Medulla oblongata (tissue), 1 donor: Measurements from ENCODE around the gene ATF6B.

Source experiments
- DNase-seq: peaks from one replicate; pipeline ENCODE4 v3.0.0-alpha.2; 2015; ENCODE audit errors: extremely low spot score

The ATF6B gene

GRCh38 chr6:32131439-32131948 is 3.4 kb upstream of the ATF6B start:
- no peak for DNase-seq

DNA sequence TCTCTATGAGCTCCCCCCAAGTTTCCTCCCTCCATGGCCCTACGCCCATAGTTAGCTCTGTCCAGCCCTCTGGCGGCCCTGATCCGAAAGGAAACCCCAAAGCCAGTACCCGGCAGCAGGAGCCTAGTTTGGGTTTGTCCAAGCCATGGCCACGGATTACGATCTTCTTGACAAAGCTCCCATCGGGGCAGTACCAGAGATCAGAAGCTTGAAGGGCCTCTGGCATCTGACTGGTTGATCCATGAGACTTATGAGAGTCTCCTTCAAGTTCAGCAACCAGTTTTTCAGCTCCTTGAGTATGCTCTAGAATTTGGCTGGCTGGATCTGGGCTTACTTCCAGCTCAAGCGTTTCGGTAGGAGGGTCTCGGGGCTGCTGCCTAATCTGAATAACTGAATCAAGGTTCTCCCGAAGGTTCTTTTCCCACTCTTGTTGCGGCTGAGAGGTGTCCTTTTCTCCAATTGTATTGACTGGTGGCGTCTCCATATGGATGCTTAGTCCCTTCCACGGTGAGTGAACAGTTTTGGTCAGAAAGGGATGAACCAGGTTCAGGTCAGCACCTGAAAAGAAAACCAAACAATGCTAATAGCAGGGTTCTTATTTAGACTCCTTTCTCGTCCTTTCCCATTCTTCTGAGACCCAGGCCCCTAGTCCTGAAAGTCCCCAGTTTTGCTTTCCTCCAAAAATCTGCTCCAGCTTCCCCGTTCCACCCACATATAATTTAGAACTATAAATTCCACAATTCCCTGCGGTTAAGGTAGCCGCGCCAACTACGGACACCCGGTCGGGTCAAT is 1.4 kb upstream of the ATF6B start:
- no peak for DNase-seq

GRCh38 chr6:32128751-32129296 is 778 bp upstream of the ATF6B start:
- peak; percentile 40 for DNase-seq

- no peak for DNase-seq
Observed at GRCh38 chr6:32127409-32127716, 683 bp downstream of the ATF6B start.

GRCh38 chr6:32126880-32127279 is 1.2 kb downstream of the ATF6B start:
- DNase-seq = no peak

GRCh38 chr6:32123681-32124080 is 4.4 kb downstream of the ATF6B start:
- DNase-seq = no peak

DNA sequence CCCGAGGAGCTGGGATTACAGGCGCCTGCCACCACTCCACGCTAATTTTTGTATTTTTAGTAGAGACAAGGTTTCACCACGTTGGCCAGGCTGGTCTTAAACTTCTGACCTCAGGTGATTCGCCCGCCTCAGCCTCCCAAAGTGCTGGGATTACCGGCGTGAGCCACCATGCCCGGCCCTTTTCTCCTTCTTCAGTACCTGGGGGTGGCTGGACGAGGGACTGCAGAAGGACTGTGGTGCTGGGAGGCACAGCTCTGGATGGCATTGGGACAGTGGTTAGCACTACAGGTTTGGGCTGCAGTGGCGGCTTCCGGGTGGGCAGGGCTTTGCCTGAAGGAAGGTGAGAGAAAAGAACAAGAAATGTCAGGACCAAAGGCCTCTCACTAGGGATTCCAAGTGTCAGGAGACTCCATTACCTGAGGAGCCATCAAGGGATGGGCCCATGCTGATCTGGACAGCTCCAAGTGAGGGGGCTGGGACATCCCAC is 7.4 kb downstream of the ATF6B start:
- no peak for DNase-seq

- DNase-seq = peak; percentile 93
Observed at GRCh38 chr6:32118782-32119628, 9.0 kb downstream of the ATF6B start.

- DNase-seq = no peak
Observed at GRCh38 chr6:32117461-32117860, 10.6 kb downstream of the ATF6B start.

DNA sequence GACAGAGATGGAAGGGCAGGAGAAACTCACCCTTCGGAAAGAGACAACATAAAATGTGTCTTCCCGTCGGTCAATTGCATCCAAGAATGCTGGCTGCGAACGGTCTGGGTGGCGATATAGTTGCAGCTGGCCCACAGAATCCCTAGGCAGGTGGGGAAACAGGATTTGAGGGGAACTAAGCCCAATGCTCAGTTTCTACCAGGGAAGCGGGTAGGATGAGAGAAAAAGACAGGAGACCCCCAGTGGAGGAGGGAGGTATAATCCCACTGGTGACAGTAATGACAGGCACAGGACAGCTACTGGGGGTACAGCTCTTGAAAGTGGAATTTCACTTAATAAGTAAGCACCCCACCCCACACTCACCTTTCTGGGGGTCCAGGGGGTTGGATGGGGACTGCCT is 11.4 kb downstream of the ATF6B start:
- no peak for DNase-seq

- DNase-seq = no peak
Observed at GRCh38 chr6:32115623-32116022, 12.4 kb downstream of the ATF6B start.

- no peak for DNase-seq
Observed at GRCh38 chr6:32114796-32115195, 13.2 kb downstream of the ATF6B start.

GRCh38 chr6:32113386-32114352 is 14.4 kb downstream of the ATF6B start:
- peak; percentile 88 for DNase-seq

- no peak for DNase-seq
Observed at GRCh38 chr6:32112431-32112980, 15.5 kb downstream of the ATF6B start.

GRCh38 chr6:32111424-32112066 is 16.5 kb downstream of the ATF6B start:
- no peak for DNase-seq

DNA sequence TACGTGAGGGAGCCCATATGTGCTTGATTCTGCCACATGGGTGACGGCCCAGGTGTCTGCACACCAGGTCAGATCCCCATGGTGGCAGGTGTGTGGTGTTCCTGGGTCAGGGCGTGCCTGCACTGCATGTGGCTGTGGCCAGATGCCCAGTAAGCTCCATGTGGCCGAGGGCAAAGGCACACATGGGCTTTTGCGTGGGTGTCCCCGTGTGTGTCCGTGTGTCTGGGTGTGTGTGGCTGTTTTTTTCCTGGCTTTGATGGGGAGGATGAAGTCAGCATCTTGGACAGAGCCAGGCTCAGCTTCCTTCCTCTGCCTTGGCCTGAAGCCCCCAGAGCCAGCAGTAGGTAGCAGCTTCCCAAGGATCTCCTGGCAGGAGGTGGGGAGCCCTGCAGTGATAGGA is 17.4 kb downstream of the ATF6B start:
- DNase-seq = no peak

GRCh38 chr6:32109765-32110160 is 18.3 kb downstream of the ATF6B start:
- no peak for DNase-seq

GRCh38 chr6:32109114-32109764 is 18.8 kb downstream of the ATF6B start, which contains the start of gene TNXB:
Gene TNXB, minus strand, starts transcription at chr6:32109338. Its CDS starts 11,140 bp downstream, at chr6:32098198.
- DNase-seq = no peak

GRCh38 chr6:32108727-32109113 is 19.3 kb downstream of the ATF6B start:
- DNase-seq = no peak

DNA sequence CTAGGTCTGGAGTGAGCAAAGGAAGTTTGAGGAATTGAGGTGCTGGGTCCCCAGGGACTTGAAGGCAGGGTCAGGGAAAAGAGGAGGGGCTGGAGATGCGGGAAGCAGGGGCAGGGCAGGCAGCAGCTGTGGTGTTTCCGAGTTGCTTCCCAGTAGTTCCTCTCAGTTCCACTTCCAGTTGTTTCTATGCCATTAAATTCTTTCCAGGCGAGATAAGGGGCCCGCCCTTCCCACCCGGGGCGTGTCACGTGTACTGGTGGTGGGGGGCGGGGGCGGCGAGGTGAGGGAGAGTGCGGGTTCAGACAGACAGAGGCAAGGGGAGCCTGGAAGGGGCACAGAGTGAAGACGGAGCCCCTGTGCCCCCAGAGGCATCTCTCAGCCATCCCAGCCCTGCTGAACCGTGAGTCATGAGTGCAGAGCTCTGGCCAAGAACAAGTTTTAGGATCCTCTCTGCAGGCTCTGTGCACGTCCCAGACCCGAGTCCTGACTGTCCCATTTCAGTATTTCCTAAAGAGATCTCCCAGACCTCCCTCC is 19.9 kb downstream of the ATF6B start:
- no peak for DNase-seq
